Gastrocnemius medialis (tissue), 4 donors: Measurements from ENCODE around the gene ATXN10.

ENCODE experiments used
- POLR2A ChIP-seq, 2 donors: fragments of 450-650 bp; IDR thresholded peaks; one replicate each; pipeline ENCODE4 v1.6.1; 2017; ENCODE audit warnings: antibody characterized with exemption in 2 of 2, mild to moderate bottlenecking in 2 of 2, moderate library complexity in 2 of 2
- TF ChIP-seq, protein P1 (sequence below), 5 experiments: fragments of 450-650 bp in 3 of 5; fragments of 200-600 bp in 2 of 5; sonication (generic) in 2 of 5; IDR thresholded peaks in 4 of 5; conservative IDR thresholded peaks in 1 of 5; 1 replicate in 4 of 5; 2 replicates in 1 of 5; pipeline ENCODE4 v1.5.1; 2016 to 2019; ENCODE audit warnings: antibody characterized with exemption in 5 of 5, mild to moderate bottlenecking in 3 of 5, moderate library complexity in 3 of 5

DNA sequence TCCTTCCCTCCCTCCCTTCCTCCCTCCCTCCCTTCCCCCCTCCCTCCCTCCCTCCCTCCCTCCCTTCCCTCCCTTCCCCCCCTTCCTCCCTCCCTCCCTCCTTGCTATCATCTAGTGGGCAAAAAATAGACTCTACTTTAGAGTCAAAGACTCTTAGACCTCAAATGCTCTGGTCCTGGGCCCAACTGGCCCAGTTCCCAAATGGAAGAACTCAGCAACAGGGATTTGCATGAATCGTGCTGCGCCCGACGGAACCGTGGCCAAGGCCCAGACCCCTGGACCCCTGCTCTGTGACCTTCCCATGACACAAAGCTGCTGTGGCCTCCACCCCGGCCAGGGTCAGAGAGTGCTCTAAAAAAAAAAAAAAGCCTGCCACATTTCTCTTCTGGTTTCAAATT is 207.9 kb downstream of the ATXN10 start:
- TF ChIP-seq, protein P1, sequence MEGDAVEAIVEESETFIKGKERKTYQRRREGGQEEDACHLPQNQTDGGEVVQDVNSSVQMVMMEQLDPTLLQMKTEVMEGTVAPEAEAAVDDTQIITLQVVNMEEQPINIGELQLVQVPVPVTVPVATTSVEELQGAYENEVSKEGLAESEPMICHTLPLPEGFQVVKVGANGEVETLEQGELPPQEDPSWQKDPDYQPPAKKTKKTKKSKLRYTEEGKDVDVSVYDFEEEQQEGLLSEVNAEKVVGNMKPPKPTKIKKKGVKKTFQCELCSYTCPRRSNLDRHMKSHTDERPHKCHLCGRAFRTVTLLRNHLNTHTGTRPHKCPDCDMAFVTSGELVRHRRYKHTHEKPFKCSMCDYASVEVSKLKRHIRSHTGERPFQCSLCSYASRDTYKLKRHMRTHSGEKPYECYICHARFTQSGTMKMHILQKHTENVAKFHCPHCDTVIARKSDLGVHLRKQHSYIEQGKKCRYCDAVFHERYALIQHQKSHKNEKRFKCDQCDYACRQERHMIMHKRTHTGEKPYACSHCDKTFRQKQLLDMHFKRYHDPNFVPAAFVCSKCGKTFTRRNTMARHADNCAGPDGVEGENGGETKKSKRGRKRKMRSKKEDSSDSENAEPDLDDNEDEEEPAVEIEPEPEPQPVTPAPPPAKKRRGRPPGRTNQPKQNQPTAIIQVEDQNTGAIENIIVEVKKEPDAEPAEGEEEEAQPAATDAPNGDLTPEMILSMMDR (IDR thresholded peaks at IDR 0.05 in 4 of 5, conservative IDR thresholded peaks at IDR 0.05 in 1 of 5), result no peak
- no peak for TF ChIP-seq POLR2A (IDR thresholded peaks at IDR 0.05)
